Activated CD4-positive, alpha-beta memory T cell treated with anti-CD3 and anti-CD28 coated beads for 36 hours (primary cell): Measurements from ENCODE around the gene SOX13. TPM values are rescaled to one million over a fixed set of nuclear protein-coding genes. Genes with fewer than 3 reads are reported as not detected.
A peak's percentile ranks its signal among the peaks of the same experiment; 100 is the strongest.
"Not testable (repeated sequence)": the region's sequence is repeated elsewhere in the genome, so short reads cannot be mapped to it uniquely, and the experiment has no call there.

Experiments
- CTCF ChIA-PET: fragments of 350-600 bp; sonication (Branson Sonifier 250); formaldehyde crosslinking; loops from one replicate; lab custom pipeline; 2021; ENCODE audit warnings: antibody characterized with exemption, inconsistent platforms; lab: Charles Lee
- POLR2A ChIA-PET: fragments of 350-600 bp; sonication (Branson Sonifier 250); formaldehyde crosslinking; loops from one replicate; lab custom pipeline; 2021; ENCODE audit warnings: antibody characterized with exemption; lab: Charles Lee
- DNase-seq: peaks from one replicate; pipeline ENCODE4 v3.0.0-alpha.2; 2020
- H3K27ac Mint-ChIP-seq: one replicate; pipeline ENCODE4 v1.8.0; 2021; ENCODE audit warnings: mixed read lengths
- H3K27me3 Mint-ChIP-seq: one replicate; pipeline ENCODE4 v1.8.0; 2021; ENCODE audit warnings: mixed read lengths
- H3K36me3 Mint-ChIP-seq: one replicate; pipeline ENCODE4 v1.8.0; 2021; ENCODE audit warnings: mixed read lengths
- H3K4me1 Mint-ChIP-seq: one replicate; pipeline ENCODE4 v1.8.0; 2021; ENCODE audit warnings: low read depth, mixed read lengths
- H3K4me3 Mint-ChIP-seq: one replicate; pipeline ENCODE4 v1.8.0; 2021; ENCODE audit warnings: mild to moderate bottlenecking, mixed read lengths
- H3K9me3 Mint-ChIP-seq: one replicate; pipeline ENCODE4 v1.8.0; 2021; ENCODE audit warnings: mixed read lengths
- intact Hi-C: fragments of 100-400 bp; cut with micrococcal nuclease; formaldehyde crosslinking; loops from one replicate; pipeline ENCODE4 v1.15.1; 2023
- total RNA-seq, 2 experiments: library from RNA; stranded (reverse); gene quantifications; one replicate each; pipeline ENCODE4 v1.2.3, GENCODE V29; 2021

Gene SOX13
- total RNA-seq, 2 experiments from 2014 or later, result 4.6 to 5.8 TPM

DNA sequence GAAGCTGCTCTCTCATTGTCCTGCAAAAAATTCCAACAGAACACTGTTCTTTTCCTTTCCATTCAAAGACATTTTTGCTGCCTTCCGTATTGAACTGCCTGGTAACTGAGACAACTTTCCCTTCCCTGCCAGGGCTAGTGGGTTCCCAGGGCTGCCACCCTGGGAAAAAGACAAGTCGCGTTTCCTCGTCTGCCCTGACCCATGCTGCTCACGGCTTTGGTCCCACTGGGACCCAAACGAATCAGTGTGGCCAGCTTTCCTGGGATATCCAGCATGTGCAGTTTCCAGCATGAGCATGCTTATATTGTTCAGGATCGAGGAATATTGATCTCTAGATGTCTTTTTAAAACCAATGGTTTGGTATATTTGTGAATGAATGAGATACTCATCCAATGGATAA is 18.2 kb downstream of the SOX13 start:
- ChIA-PET CTCF (interaction anchor here (1.3 kb wide), 1 partner anchor 220 kb away, joined by 5 read pairs; no protein-coding TSS in a partner anchor), POLR2A (no interaction called here)
- H3K27me3 Mint-ChIP-seq, result no peaks in the 10 kb centered on the region
- H3K27ac Mint-ChIP-seq, result no peak overlapping the region
- no peaks in the 10 kb centered on the region for H3K9me3 Mint-ChIP-seq
- H3K36me3 Mint-ChIP-seq, result no peaks in the 10 kb centered on the region
- H3K4me3 Mint-ChIP-seq, result no peak overlapping the region
- intact Hi-C loops, result no loop called here
- DNase-seq, result no peak
- peaks cover 5% of the 10 kb centered on the region for H3K4me1 Mint-ChIP-seq

DNA sequence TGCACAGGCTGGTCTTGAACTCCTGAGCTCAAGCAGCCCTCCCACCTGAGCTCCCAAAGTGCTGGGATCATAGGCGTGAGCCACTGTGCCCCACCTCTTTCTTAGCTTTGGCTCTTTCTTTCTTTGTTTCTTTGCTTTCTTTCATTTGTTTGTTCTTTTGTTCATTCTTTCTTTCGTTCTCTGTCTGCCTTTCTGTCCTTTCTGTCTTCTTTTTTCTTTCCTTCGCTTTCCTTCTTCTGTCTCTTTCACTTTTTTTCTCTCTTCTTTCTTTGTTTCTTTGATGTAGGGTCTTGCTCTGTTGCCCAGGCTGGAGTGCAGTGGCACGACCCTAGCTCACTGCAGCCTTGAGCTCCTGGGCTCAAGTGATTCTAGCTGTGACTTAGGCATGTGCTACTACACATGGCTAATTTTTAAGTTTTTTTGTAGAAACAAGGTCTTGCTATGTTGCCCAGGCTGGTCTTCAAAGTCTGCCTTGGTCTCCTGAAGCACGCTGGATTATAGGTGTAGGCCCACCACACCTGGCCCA is 18.9 kb downstream of the SOX13 start:
- no peaks in the 10 kb centered on the region for H3K36me3 Mint-ChIP-seq
- POLR2A ChIA-PET, result no interaction called here
- no peak for DNase-seq
- H3K4me3 Mint-ChIP-seq, result no peak overlapping the region
- CTCF ChIA-PET, result interaction anchor here (1.3 kb wide), 1 partner anchor 221 kb away, joined by 5 read pairs; no protein-coding TSS in a partner anchor
- no peaks in the 10 kb centered on the region for H3K27me3 Mint-ChIP-seq
- no peak overlapping the region for H3K27ac Mint-ChIP-seq
- no peaks in the 10 kb centered on the region for H3K9me3 Mint-ChIP-seq
- peaks cover 5% of the 10 kb centered on the region for H3K4me1 Mint-ChIP-seq
- intact Hi-C loops, result no loop called here

DNA sequence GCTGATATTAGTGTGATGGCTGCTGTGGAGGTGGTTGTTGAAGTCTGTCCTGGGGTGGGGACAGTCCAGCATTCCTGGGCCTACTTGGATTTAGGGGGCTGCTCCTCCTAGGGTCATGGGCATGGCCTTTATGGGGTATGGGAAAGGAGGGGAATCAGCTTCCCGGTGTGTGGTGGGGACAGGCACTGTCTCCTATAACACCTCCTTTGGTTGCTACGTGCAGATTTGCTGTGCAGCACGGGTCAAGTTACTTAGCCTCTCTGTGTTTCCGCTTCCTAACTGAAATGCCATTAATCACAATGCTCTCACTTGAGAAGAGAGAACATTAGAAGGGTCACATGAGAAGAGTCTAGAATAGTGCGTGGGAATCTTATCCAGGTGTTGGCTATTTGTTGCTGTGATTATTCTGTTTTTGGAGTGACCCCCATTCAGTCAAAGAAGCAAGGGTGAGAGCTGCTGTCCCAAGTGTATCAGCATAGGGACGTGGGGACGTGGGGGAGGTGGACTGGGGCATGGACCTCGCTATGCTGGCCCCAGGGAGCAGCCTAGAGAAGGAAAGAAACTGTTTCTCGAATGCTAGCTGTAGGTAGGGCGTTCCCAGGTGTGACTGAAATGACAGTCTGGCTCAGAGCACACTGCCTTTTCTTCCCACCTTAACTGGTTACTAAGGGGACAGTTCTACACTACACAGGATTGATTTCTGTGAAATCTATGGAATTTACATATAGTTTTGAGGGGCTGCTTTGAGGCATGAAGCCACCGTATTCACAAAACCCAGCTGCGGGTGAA is 19.9 kb downstream of the SOX13 start:
- intact Hi-C loops, result no loop called here
- H3K4me3 Mint-ChIP-seq, result no peak overlapping the region
- CTCF ChIA-PET, result interaction anchor here (1.3 kb wide), 1 partner anchor 222 kb away, joined by 5 read pairs; no protein-coding TSS in a partner anchor
- H3K27ac Mint-ChIP-seq, result no peak overlapping the region
- no peaks in the 10 kb centered on the region for H3K27me3 Mint-ChIP-seq
- no peaks in the 10 kb centered on the region for H3K36me3 Mint-ChIP-seq
- no peak for DNase-seq
- no peaks in the 10 kb centered on the region for H3K9me3 Mint-ChIP-seq
- H3K4me1 Mint-ChIP-seq, result peaks cover 2% of the 10 kb centered on the region
- POLR2A ChIA-PET, result no interaction called here

DNA sequence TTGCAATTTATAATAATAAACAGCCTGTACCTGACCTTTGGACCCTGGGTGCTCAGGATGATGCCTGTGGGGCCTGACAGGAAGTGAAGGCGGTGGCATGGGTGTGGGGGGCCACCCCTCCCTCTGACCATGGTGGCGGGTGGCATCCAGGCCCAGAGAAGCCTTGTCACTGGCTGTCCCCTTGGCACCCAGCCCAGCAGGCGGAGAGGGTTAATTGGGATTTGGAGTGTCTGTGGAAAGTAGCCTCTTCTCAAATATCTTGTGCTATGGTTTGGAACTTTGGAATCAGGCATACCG is 20.5 kb downstream of the SOX13 start:
- POLR2A ChIA-PET, result no interaction called here

DNA sequence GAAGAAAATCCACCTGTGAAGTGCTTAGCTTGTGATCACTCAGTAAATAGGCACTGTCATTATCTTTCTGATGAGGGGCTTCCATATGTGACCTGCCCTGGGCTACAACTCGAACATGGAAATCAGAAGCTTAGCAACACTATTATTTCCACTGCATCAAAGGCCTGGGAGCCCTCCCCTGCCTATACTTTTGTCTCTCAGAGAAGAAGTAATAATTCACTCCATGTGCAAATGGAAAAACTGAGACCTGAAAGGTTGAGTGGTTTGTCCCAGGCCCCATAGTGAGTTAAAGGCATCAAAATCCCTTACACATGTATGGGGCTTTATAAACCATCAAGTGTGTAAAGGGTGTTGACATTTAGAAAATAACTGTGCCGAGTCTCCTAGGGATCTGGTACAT is 20.9 kb downstream of the SOX13 start:
- no peaks in the 10 kb centered on the region for H3K36me3 Mint-ChIP-seq
- DNase-seq, result no peak
- intact Hi-C loops, result no loop called here
- H3K4me3 Mint-ChIP-seq, result no peak overlapping the region
- CTCF ChIA-PET, result no interaction called here
- POLR2A ChIA-PET, result no interaction called here
- H3K27ac Mint-ChIP-seq, result no peak overlapping the region
- peaks cover 2% of the 10 kb centered on the region for H3K4me1 Mint-ChIP-seq
- no peaks in the 10 kb centered on the region for H3K27me3 Mint-ChIP-seq
- no peaks in the 10 kb centered on the region for H3K9me3 Mint-ChIP-seq

More for the DNA sequence above, 20.5 kb downstream of the SOX13 start:
- DNase-seq, result no peak
- Mint-ChIP-seq H3K36me3 (no peaks in the 10 kb centered on the region), H3K27me3 (no peaks in the 10 kb centered on the region), H3K4me3 (no peak overlapping the region), H3K27ac (no peak overlapping the region), H3K9me3 (no peaks in the 10 kb centered on the region), H3K4me1 (peaks cover 2% of the 10 kb centered on the region)
- intact Hi-C loops, result no loop called here
- CTCF ChIA-PET, result no interaction called here

DNA sequence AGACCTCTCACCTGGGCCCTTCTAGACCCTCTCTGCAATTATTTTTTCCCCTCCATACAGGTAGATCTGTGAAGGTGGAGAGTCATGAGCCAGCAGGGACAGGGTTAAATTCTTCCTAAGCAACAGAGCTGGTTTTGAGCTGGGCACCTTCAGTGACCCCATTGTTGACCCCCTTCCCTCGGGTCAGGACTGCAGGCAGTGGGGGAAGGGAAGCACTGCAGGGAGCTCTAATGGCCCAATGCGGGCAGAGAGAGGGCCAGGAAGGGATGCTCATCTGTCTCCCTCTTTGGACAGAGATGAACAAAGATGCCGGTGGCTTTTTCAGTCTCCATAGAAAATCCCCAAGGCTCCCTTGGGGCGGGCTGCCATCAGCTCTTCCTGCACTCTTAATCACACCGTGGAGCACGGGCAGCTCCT is 21.4 kb downstream of the SOX13 start:
- H3K27me3 Mint-ChIP-seq, result no peaks in the 10 kb centered on the region
- no peaks in the 10 kb centered on the region for H3K36me3 Mint-ChIP-seq
- H3K4me1 Mint-ChIP-seq, result peaks cover 2% of the 10 kb centered on the region
- ChIA-PET CTCF (no interaction called here), POLR2A (no interaction called here)
- DNase-seq, result no peak
- intact Hi-C loops, result no loop called here
- H3K4me3 Mint-ChIP-seq, result no peak overlapping the region
- H3K27ac Mint-ChIP-seq, result no peak overlapping the region
- H3K9me3 Mint-ChIP-seq, result no peaks in the 10 kb centered on the region

DNA sequence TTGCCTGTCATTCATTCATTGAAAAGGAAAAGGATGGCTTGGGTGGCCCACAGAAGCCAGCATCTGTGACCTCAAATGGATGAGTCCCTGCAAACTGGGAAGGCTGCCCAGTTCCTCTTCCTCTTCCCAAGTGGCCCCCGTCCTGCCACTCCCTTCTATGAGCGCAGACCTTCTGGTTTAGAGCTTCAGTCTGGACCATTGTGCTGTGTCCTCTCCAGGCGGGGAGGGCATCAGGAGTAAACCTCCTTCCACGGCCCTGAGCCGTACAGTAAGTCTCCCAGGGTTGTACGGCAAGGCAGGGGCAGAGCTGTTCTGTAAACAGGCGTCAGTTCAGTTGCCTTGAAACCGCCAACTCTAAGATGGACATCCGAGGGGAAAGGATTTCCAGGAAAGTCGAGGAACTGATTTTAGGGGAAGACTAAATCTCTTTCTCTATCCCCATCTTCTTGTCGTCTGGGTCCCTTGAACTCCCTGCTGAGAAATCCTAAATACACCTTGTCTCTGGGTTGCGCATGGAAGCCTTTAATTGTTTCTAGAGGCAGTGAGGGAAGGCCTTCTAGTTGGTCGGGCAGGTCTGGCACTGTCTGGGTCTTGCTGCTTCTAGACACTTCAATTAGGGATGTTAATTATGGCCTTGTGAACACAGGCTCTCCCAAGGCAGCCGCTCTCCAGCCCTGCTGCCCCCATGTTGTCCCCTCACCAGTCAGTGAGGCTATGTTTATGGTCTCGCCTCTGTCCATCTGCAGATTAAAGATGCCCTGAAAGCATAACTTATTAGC is 22.1 kb downstream of the SOX13 start:
- CTCF ChIA-PET, result interaction anchor here (1.2 kb wide), 1 partner anchor 33 kb away, joined by 3 read pairs; no protein-coding TSS in a partner anchor
- Mint-ChIP-seq H3K4me3 (no peak overlapping the region), H3K4me1 (peaks cover 2% of the 10 kb centered on the region), H3K9me3 (no peaks in the 10 kb centered on the region), H3K36me3 (no peaks in the 10 kb centered on the region), H3K27ac (no peak overlapping the region), H3K27me3 (no peaks in the 10 kb centered on the region)
- intact Hi-C loops, result no loop called here
- no peak for DNase-seq
- POLR2A ChIA-PET, result no interaction called here

DNA sequence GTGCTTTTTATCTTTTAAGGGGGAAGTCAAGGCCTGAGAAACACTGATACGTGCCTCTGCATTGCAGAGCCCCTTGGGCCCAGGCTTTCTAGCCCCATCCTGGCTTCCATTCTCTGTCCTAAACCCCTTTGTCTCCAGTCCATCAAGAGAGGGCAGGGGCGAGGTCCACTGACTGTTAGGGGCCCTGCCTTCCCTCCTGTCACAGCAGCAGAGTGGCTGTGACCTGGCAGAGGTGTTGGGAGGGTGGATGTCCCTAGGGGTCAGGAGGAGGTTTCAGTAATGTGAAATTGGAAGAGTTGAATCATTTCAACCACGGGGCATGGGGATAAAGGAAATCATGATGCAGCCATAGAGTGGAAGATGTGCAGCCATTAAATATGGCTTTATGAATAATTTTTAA is 24.0 kb downstream of the SOX13 start:
- H3K4me1 Mint-ChIP-seq, result peaks cover 5% of the 10 kb centered on the region
- no peaks in the 10 kb centered on the region for H3K36me3 Mint-ChIP-seq
- DNase-seq, result no peak
- no peaks in the 10 kb centered on the region for H3K27me3 Mint-ChIP-seq
- no peak overlapping the region for H3K27ac Mint-ChIP-seq
- ChIA-PET POLR2A (no interaction called here), CTCF (no interaction called here)
- H3K9me3 Mint-ChIP-seq, result no peaks in the 10 kb centered on the region
- intact Hi-C loops, result no loop called here
- no peak overlapping the region for H3K4me3 Mint-ChIP-seq

DNA sequence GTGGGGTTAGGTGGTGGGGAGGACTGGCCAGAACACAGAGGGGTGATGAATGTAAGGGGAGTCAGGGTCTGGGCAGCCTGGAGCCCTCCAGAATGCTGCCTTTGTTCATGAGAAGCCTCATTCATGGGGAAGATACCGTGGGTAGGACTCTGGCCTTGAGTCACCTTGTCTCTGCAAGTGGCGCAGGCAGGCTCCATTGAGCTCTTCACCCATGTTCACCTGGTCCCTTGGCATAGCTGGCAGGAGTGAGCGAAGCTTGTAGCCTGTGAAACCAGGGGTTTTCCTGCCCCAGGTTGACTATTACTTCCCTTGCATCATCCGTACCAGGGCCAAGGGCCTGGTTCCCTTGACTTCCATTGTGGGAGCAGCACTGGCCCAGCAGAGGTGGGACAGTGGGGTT is 25.8 kb downstream of the SOX13 start:
- no peaks in the 10 kb centered on the region for H3K27me3 Mint-ChIP-seq
- no peak overlapping the region for H3K27ac Mint-ChIP-seq
- peaks cover 19% of the 10 kb centered on the region for H3K4me1 Mint-ChIP-seq
- DNase-seq, result no peak
- H3K36me3 Mint-ChIP-seq, result no peaks in the 10 kb centered on the region
- CTCF ChIA-PET, result no interaction called here
- H3K9me3 Mint-ChIP-seq, result no peaks in the 10 kb centered on the region
- H3K4me3 Mint-ChIP-seq, result no peak overlapping the region
- intact Hi-C loops, result no loop called here
- POLR2A ChIA-PET, result no interaction called here

DNA sequence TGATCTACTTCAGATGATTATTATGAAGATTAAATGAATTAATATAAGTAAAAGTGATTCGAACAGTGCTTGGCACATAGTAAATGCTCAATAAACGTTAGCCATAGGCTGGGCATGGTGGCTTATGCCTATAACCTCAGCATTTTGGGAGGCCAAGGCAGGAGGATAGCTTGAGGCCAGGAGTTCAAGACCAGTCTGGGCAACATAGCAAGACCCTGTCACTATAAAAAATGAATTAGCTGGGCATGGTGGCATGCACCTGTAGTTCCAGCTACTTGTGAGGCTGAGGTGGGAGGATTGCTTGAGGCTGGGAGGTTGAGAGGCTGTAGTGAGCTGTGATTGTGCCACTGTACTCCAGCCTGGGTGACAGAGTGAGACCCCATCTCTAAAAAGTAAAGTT is 26.8 kb downstream of the SOX13 start:
- DNase-seq, H3K27me3 Mint-ChIP-seq, H3K36me3 Mint-ChIP-seq, H3K4me3 Mint-ChIP-seq, POLR2A ChIA-PET, CTCF ChIA-PET, H3K27ac Mint-ChIP-seq, intact Hi-C loops, H3K9me3 Mint-ChIP-seq: not testable (repeated sequence)
- peaks cover 28% of the 10 kb centered on the region for H3K4me1 Mint-ChIP-seq

DNA sequence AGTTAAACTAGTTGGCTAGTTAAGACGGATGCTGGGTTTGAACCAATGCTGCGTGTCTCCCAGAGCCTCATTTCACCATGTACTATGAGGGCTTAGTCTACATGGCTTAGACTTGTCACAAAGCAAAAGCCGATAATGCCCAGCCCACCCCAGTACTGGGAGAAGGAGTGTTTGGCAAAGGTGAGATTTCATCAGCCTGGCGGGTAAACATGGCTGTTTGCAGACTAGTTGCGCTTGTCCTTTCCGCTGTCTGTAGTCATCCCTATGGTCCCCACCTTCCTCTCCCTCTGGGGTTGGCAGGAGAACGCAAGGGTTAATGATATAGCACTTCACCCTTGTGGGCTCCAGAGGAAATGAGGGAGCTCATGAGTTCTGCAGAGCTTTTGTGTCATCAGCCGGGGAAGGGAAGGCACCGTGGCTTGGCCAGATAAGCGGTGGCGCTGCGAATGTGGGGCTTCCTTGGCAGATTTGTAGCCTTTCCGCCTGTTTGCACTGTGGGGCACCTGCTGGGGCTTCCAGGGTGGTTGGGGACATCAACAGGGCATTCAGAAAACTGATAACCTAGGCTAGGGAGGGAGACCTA is 29.2 kb downstream of the SOX13 start:
- Mint-ChIP-seq H3K4me3 (peak overlapping the region; percentile 59), H3K36me3 (no peaks in the 10 kb centered on the region), H3K27ac (peak overlapping the region; percentile 78), H3K27me3 (no peaks in the 10 kb centered on the region), H3K9me3 (no peaks in the 10 kb centered on the region), H3K4me1 (peaks cover 35% of the 10 kb centered on the region)
- CTCF ChIA-PET, result no interaction called here
- intact Hi-C loops, result no loop called here
- peak; percentile 47 for DNase-seq
- POLR2A ChIA-PET, result no interaction called here

DNA sequence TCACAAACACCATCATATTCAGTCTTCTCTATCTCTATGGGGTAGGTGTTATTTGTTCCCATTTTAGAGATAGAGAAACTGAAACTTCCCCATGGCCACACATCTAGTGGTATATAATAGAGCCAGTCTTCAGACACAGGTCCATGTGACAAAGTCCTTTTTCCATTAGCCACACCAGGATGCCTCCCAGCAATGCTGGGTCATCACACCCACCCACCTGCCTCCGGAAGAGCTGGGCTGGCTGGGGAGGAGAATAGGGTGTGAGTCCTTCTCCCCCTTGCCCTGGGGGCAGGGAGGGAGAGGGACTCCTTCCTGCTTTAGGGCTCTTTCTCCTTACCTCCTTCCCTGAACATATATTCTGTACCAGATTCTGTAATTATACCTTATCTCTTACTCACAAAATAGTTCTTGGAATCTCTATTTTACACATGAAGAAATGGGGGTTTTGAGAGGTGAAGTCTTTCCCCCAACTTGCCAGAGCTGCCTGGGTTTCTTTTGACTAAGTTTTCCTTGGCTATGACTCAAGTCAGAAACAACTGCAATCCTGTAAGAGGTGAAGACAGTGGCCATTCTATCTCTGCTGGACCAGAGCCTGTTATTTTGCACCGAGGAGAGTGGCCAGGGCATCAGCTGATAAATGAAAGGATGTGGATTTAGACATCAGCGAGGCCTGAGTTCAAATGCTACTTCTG is 30.0 kb downstream of the SOX13 start:
- Mint-ChIP-seq H3K27me3 (no peaks in the 10 kb centered on the region), H3K27ac (peak overlapping the region; percentile 78), H3K4me1 (peaks cover 35% of the 10 kb centered on the region), H3K4me3 (peak overlapping the region; percentile 59), H3K9me3 (no peaks in the 10 kb centered on the region), H3K36me3 (no peaks in the 10 kb centered on the region)
- DNase-seq, result peak; percentile 38
- intact Hi-C loops, result no loop called here
- ChIA-PET POLR2A (no interaction called here), CTCF (interaction anchor here (1.6 to 2.3 kb wide), 2 partner anchors 26 to 232 kb away, joined by 3 to 8 read pairs; no protein-coding TSS in a partner anchor)
